ENCODE results near the gene ETAA1.

Gene ETAA1

DNA sequence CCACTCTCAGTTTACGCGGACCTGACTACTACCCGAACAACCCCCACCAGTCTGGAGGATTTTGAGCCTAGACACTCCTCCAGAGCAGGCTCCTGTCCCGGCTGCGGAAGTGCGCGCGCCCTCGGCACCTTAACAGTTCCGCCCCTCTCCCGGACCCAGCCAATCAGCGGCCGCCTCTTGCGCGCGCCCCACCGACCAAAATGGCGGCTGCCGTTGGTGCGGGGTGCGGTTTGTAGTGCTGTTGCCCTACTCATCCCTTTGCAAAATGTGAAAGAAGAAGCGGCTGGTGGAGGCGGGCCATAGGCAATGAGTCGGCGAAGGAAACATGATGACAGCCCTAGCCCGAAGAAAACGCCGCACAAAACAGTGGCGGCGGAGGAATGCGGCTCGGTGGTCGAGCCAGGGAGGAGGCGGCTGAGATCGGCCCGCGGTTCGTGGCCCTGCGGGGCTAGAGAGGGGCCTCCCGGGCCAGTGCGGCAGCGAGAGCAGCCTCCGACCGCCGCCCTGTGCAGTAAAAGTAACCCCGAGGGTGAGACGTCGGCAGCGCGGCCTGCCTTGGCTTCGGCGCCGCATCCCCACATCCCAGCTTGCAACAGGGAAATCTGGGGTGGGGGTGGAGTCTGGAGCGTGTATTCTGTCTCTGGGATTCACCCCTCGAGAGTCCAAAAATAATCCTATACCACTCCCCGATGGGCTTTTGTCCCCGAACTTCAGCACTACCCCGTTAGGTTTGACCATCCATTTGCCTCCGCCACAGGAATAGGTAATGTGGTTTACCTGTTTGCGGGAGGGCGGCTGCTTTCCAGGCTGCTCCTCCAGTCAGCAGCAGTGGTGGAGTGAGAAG is at the start of gene ETAA1:
Gene ETAA1, plus strand, starts transcription at position 191 of the 844 bp plus-strand sequence. Its CDS starts 116 bp downstream, at position 307.
- DNase-seq, result peak; percentile 3 to 93 (median 82)

DNA sequence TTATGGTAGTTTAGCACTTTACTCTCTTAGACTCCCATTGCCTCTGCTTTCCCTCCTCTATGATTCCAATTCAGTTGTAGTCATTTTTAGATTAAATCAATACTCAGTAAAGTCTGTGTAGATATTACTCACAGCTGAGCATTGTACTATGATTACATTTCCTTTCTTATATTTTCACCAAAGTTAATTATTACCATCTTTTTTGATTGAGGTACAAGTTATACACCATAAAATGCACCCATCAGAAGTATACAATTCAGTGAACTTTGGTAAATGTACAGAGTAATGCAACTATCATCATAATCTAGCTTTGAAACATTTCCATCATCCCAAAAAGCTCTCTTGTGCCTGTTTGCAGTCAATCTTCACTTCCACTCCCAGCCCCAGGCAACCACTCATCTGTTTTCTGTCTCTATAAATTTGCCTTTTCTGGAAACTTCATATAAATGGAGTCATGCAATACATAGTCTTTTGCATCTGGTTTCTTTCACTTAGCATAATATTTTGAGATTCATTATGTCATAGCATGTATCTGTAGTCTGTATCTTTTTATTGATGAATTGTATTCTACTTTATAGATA is 30.2 kb upstream of the ETAA1 start:
- no peak for DNase-seq

DNA sequence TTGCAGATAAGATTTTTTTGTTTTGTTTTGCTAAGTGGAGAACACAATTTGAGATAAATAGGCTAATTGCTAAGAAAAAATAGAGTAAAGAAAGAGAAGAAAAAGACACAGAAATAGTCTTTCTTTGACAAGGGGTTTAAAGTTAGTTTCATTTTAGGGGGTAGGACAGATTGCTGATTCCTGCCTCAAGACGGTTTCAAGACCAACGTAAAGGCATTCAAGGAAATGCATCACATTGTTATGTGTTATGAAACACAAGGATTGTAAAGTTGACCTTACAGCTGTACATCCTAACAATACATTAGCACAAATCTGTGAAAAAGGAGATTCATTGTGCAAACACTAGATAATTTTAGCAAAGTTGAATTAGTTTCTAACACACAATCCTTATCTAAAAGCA is 22.7 kb upstream of the ETAA1 start:
- DNase-seq, result no peak

DNA sequence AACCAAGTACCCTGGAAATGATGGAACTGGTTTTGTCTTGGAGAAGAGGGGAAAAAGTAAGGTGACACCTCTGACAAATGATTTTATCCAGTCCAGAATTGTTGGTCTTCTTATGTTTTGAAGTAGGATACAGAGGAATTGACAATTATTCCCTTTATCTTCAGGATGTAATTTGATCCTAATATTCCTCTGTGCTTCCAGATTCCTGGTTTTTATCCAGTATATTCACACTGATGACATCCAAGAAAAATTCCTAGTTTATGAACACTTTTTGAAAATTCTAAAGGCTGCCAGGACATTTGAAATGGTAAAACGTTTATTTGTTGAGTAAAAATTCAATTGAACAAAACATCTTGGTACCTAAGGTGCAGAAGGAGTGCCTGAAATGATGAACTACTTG is 22.2 kb upstream of the ETAA1 start:
- no peak for DNase-seq

DNA sequence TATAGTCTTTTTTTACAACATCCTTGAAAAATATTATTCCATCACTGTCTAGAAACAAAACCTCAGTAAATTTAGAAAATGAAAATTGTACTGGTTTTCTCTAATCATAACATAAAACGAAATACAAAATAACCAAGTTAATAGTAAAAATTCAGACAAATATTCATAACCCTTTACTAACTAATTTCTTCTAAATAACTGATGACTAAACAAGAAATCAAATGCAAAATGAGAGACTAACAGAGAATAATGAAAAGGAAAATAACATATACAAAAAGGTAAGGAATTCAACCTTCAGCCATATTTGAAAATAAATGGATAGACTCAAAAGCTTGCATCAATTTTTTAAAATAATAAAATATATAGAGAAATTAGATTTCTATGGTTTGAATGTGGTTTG is 18.6 kb upstream of the ETAA1 start:
- no peak for DNase-seq

DNA sequence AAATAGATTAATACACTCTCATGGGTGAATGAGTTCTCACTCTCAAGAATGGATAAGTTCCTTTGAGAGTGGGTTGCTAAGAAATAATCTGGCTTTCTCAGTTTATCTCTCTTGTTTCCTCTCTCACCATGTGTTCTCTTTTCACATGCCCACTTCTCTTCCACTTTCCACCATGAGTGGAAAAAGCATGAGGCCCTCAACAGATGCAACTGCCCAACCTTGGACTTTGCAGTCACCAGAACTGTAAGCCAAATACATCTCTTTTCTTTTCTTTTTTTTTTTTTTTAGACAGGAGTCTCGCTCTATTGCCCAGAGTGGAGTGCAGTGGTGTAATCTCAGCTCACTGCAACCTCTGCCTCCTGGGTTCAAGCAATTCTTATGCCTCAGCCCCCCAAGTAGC is 18.1 kb upstream of the ETAA1 start:
- no peak for DNase-seq

DNA sequence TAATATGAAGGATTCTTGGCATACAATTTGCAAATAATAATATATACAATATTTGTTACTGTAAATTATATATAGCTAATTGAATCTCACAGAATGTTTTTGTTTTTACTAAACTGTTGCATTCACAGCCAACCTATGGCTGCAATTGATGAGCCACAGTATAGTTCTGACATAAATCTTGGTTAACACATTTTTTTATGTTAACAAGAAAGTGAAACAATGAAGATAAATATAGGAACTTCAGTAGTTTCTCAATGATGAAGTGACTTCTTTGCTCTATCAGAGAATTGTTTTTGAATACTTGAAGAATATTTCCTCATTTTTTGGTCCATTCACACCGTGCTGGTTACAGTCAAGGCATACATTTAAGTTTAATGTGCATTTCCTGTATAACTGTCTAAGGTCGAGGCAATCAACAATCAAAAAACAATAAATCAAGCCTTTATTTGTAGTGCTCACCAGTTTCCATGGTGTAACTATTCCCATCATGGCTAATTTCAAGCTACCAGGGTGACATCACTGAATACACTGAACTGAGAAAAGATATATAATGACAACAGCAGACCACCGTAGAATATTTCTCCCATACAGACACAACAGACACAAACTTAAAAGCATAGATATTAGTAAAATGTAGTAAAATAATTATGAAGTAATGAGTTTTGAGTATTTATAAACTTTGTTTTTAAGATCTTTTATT is 12.9 kb upstream of the ETAA1 start:
- no peak for DNase-seq

DNA sequence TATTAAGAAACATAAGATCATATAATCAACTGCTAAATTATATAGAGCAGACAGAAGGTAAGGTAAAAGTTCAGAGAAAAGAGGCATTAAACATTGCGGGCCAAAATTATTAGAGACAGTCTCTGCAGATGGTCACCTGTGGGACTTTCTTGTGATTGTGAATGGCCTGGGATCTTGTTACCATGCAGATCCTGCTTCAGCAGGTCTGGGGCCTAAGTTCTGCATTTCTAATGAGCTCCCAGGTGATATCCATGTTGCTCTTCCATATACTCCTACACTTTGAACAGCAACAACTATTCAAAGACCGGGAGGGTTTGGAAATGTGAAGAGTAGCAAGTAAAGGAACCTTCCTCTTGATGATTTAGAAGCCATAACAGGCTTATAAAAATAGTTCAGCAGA is 8.5 kb upstream of the ETAA1 start:
- DNase-seq, result no peak

DNA sequence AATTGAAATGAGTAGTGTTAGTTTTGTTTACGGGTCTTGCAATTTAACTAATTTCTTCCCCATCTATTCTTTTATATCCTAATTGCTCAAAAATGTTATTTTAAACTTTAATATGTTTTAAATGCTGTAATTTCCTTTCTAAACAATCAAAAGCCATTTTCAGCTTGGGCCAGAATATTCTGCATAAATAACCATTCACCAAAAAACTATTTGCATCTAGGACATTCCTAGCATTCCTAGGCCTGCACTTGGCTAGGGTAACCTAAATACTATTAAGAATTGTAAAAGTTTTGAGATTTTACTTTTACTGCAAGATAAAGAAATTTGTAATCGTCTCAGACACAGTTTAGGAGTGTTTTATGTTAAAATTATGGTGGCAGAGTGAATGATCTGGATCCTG is 7.8 kb upstream of the ETAA1 start:
- no peak for DNase-seq

DNA sequence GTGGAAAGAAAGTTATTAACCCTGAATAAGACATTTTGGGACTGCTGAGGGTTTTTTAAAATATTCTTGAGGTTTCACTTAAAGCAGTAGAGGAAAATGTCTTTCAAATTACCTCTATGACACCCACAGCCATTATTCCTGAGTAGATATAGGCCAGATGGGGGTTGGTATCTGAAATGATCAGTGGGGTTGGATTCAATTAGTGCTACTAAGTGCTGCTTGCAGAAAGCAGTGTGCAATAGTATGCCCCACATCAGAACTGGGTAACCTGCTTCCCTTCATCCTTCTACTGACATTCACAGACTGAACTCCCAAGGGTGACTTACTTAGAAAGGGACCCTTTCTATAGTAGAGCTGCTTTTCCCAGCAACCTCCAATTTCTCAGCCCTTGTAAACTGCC is 7.3 kb upstream of the ETAA1 start:
- no peak for DNase-seq

DNA sequence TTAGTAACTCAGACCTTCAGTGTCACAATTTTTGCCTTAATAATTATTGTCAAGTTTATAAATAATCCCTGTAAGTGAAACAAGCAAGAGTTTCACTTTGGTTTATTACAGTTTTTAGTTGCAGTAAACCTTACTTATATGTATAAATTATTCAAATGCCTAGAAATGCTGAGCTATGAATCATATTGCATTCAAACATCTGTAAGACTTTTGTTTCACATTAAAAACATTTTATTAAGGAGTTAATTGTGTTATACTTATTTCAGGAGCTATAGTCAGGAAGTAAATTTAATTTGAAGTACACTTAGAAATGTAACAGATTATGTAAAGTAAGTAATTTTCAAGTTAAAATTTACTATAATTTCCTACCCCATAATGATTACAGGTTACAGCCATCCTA is 3.9 kb upstream of the ETAA1 start:
- DNase-seq, result no peak

DNA sequence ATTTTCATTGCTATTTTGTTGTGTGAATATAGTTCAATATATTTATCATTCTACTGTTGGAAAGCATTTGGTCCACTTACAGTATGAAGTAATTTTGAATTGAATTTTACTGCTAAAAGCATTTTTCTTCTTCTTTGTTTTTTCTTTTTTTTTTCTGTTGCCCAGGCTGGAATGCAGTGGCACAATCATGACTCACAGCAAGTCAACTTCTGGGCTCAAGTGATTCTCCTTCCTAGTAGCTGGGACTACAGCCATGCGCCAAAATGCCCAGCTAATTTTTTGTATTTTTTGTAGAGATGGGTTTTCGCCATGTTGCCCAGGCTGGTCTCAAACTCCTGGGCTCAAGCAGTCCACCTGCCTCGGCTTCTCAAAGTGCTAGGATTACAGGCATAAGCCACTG is 2.4 kb upstream of the ETAA1 start:
- no peak for DNase-seq

DNA sequence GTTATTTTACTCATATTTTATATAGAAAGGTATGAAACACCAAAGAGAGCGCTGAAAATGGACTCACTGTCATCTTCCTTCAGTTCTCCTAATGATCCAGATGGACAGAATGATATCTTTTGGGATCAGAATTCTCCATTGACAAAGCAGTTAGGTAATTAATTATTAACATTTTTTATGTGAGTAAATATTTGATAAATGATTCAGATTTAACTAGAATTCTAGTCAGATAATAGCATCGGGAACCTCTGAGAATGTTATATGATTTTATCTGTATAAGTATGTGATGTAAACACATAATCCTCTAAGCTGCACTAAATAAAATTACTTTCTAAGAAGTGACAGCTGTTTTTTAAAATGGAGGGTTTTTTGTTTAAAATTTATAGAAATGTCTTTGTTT is 2.0 kb downstream of the ETAA1 start:
- DNase-seq, result no peak

DNA sequence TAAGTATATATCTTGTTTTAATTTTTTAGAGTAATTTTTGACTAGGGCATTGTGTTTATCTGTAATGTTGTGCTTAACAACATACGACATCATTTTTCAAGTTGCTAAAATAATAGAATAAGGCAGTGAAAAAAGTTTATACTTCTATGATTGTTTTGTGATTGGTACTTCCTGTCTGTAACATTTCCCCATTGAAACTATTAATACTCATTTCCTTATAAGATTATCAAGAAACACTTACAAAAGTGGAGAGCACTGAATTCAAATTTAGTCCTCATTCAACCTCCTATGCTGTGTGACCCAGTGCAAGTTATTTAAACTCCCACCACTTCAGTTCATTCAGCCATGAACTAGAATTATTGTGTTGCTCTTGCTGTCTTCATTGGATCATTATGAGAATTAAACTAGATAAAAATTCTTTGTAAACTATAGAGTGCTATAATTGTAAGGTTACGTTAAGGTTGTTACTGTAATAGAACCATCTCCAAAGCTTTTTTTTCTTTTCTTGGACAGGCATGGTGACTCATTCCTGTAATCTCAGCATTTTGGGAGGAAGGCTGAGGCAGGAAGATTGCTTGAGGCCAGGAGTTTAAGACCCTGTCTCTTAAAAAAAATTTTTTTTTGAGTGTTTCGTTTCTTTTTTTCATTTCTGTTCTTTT is 2.8 kb downstream of the ETAA1 start:
- no peak for DNase-seq

DNA sequence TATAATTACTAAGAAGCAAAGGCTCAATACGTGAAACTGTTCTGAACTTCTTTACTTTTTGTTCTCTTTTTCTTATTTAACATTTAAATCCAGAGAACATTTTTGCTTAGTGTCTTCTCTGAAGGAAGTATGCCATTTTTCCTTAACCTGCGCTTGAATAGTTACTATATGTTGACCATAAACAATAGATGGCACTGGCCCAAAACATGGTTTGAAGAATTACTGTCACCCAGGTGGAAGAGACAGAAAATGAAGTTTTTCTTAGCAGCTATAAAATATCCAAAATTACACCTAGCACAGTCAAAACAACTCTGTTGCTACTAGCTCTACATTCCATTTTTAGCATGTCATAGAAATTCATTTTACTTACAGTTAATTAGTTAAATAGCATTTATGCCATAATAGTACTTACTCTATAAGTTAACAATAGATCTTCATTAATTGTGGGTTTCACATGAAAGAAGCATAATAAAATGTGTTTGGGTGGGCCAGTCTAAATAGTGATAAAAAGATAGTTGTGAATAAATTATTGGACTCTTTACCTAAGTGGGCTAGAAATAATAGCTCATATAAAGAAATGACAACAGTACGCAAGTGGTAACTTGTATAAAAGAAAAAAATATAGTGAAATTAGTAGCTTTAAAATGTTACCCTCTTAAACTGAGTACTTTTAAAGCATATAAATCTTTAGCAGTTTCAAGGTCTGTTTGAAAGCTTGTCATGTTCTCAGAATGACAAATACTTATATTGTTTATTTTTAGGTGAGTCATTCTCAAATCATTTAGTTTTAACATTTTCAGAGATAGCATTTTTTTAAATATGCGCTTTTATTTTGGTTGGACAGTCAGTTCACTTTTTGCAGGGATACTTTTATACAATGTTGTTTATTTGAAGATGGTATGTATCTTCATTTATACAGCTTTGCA is 3.7 kb downstream of the ETAA1 start:
- DNase-seq, result no peak

DNA sequence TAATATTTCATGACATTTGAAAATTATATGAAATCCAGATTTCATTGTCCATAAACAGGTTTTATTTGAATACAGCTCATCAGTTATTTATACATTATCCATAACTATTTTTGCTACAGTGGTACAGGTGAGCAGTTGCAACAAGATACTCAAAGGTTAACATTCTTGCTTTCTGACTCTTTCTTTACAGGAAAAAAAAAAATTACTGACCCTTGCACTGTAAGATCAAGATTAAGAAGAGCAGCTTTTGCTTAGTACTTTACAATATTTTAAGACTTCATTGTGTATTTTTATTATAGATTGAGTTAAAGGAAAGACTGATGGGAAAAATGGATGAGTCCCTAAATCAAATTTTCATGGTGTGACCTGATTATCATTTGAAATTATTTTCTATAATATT is 11.2 kb downstream of the ETAA1 start:
- no peak for DNase-seq

DNA sequence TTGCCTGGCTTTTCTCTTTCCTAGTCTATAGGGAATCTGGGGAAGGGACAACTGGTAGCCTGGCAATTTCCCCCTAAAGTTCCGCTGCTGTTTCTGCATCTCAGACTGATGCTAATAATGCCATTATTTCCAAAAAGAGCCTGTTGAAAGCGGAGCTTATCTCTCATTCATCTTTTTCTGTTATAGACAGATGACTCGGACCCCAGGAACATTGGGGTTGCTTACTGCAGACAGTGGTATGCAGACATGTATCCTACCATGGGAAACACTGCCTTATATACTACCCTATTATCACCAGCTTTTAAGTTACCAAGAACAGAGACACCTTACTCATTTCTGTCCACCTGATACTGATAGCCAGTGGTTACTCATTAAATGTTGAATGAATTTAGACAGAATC is 15.3 kb downstream of the ETAA1 start:
- no peak for DNase-seq

DNA sequence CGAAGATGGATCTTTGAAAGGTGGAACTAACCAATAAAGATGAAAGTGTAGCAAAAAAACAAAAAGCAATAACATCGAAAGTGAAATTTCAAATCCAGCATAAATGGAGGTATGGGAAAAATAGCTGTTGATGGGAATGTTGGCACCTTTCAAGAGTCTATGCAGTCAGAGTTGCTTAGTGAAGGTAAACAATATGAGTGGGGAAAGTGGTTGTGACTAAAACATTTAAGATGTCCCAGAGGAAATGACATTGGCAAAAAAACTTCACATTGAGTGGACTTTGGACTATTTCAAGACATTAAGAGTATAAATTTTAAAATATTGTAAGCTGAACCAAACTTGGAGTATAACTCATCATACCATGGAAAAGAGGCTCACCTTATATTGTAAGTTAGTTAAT is 17.7 kb downstream of the ETAA1 start:
- DNase-seq, result no peak

DNA sequence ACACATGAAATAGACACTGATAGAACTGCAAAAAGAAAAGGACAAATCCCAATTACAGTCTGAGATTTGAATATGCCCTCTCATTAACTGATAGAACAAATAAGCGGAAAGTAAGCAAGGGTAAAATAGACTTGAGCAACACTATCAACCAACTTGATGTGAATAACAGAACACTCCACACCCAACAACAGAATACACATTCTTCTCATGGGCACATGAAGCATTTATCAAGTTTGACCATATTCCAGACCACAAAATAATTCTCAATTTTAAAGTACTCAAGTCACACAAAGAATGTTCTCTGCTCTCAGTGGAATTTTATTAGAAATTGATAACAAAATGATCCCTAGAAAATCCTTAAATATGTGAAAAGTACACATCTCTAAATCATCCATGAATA is 19.0 kb downstream of the ETAA1 start:
- no peak for DNase-seq

DNA sequence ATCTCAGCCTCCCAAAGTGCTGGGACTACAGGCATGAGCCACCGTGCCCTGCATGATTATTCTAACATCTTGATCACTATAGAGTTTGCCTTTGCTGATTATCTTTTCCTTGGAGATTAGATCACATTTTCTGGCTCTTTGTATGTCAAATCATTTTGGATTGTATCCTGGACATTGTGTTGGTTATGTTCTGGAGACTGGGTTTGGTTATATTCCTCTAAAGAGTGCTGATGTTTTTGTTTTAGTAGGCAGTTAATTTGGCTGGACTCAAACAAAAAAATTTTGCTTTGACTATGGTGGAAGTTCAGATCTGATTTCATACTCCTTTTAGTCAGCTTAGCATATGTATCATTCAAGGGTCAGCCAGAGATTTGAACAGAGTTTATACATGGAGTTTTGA is 26.4 kb downstream of the ETAA1 start:
- DNase-seq, result no peak

DNA sequence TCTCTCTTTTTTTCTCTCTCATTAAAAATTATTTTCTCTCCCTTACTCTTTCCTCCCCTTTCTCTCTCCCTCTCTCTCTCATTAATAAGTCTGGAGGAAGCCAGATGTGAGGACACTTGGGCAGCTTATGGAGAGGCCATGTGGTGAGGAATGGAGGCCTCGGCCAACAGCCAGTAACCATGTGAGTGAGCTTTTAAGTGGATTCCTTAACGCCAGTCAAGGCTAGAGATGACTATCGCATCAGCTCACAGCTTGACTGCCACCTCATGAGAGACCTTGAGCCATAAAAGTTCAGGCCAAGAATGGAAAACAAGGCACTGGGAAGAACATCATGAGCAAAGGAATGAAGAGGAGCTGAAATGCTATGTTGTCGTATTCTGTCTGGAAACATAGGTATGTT is 39.1 kb downstream of the ETAA1 start:
- DNase-seq, result no peak
